ENCODE results near the gene SSNA1. TPM values are rescaled to one million over a fixed set of nuclear protein-coding genes. Genes with fewer than 3 reads are reported as not detected.

Gene SSNA1
- total and polyA plus RNA-seq, 9 of the 15 experiments (the other 6 are each of a cell fraction or from before 2014, with no cell fraction given) = 1.9 to 130 (median 57.1) TPM

DNA sequence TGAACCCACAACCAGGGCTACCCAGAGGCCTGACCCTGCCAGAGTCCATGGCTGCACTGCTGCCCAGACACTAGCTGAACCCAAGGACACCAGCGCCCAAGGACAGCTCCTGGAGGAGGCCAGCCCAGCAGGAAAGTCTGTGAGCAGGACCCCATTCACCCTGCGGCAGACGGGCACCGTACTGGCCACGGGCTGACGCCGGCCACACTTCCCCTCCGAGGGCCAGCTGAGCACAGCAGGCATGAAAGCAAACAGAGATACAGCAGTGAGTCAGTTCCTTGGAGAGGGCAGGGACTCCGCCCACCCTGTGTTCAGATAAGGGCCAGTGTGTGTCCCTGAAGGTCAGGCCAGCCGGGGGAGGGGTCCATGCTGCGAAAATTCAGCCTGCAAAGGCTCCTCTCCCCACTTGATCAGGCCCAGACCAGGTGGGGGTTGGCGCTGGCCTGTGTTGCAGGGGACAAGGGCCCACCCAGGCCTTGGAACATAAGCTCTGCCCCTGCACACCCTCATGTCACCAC is 30.3 kb downstream of the SSNA1 start (continued):
- TF ChIP-seq YY1 (IDR thresholded peaks at IDR 0.05; ENCODE audit: borderline replicate concordance in 1 of 3, control insufficient read depth in 1 of 3, extremely low read depth in 1 of 3, insufficient read depth in 3 of 3, insufficient read length in 1 of 3, insufficient replicate concordance in 2 of 3, low read depth in 1 of 3, low read length in 2 of 3) (peak in 2 of 3 experiments; percentile 10 to 45), TBL1XR1 (IDR thresholded peaks at IDR 0.05; ENCODE audit: low read length in 2 of 2) (peak in 1 of 2 experiments; percentile 69; a peak in 2 of 4 replicates), SMAD4 (CRISPR knock-in tag; conservative IDR thresholded peaks at IDR 0.05) (peak; percentile 89), FOXA3 (CRISPR knock-in tag; conservative IDR thresholded peaks at IDR 0.05 in 1 of 2, IDR thresholded peaks at IDR 0.05 in 1 of 2) (peak in 1 of 2 experiments; percentile 94; a peak in 2 of 4 replicates), HCFC1 (IDR thresholded peaks at IDR 0.05; ENCODE audit: low read depth, low read length) (peak; percentile 37; the same call in 1 of the 2 replicates), MTA3 (IDR thresholded peaks at IDR 0.05; ENCODE audit: borderline replicate concordance) (peak; percentile 94), MYNN (IDR thresholded peaks at IDR 0.05) (peak; percentile 97), MYNN (CRISPR knock-in tag; IDR thresholded peaks at IDR 0.05) (no peak), RNF2 (IDR thresholded peaks at IDR 0.05) (peak; percentile 88), HMG20B (CRISPR knock-in tag; IDR thresholded peaks at IDR 0.05) (no peak), POLR2AphosphoS2 (IDR thresholded peaks at IDR 0.05; ENCODE audit: low read length) (peak; percentile 74; the same call in 1 of the 2 replicates), ZFPM2 (CRISPR knock-in tag; IDR thresholded peaks at IDR 0.05) (0 out of 2 replicates have a peak, but pooled peaks have one; percentile 53), ETV1 (tag; conservative IDR thresholded peaks at IDR 0.05; ENCODE audit: low read depth) (peak; percentile 51), KLF1 (tag; IDR thresholded peaks at IDR 0.05) (peak; percentile 91; the same call in 1 of the 2 replicates), FOS (IDR thresholded peaks at IDR 0.05; ENCODE audit: extremely low read depth, insufficient read length) (peak; percentile 36), ZNF76 (CRISPR knock-in tag; IDR thresholded peaks at IDR 0.05; ENCODE audit: borderline replicate concordance) (0 out of 2 replicates have a peak, but pooled peaks have one; percentile 45), POLR2A (conservative IDR thresholded peaks at IDR 0.05) (peak; percentile 57), ILF3 (IDR thresholded peaks at IDR 0.05; ENCODE audit: borderline replicate concordance) (no peak), GATAD2A (IDR thresholded peaks at IDR 0.05) (peak; percentile 76; the same call in 1 of the 2 replicates), ELF1 (tag; IDR thresholded peaks at IDR 0.05) (no peak)
- TF ChIP-seq, protein P1, sequence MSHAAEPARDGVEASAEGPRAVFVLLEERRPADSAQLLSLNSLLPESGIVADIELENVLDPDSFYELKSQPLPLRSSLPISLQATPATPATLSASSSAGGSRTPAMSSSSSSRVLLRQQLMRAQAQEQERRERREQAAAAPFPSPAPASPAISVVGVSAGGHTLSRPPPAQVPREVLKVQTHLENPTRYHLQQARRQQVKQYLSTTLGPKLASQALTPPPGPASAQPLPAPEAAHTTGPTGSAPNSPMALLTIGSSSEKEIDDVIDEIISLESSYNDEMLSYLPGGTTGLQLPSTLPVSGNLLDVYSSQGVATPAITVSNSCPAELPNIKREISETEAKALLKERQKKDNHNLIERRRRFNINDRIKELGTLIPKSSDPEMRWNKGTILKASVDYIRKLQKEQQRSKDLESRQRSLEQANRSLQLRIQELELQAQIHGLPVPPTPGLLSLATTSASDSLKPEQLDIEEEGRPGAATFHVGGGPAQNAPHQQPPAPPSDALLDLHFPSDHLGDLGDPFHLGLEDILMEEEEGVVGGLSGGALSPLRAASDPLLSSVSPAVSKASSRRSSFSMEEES (CRISPR knock-in tag; IDR thresholded peaks at IDR 0.05) = no peak
- TF ChIP-seq, protein P2, sequence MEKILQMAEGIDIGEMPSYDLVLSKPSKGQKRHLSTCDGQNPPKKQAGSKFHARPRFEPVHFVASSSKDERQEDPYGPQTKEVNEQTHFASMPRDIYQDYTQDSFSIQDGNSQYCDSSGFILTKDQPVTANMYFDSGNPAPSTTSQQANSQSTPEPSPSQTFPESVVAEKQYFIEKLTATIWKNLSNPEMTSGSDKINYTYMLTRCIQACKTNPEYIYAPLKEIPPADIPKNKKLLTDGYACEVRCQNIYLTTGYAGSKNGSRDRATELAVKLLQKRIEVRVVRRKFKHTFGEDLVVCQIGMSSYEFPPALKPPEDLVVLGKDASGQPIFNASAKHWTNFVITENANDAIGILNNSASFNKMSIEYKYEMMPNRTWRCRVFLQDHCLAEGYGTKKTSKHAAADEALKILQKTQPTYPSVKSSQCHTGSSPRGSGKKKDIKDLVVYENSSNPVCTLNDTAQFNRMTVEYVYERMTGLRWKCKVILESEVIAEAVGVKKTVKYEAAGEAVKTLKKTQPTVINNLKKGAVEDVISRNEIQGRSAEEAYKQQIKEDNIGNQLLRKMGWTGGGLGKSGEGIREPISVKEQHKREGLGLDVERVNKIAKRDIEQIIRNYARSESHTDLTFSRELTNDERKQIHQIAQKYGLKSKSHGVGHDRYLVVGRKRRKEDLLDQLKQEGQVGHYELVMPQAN (IDR thresholded peaks at IDR 0.05; ENCODE audit: borderline replicate concordance) = peak; percentile 45; the same call in 1 of the 2 replicates
- TF ChIP-seq, protein P3, sequence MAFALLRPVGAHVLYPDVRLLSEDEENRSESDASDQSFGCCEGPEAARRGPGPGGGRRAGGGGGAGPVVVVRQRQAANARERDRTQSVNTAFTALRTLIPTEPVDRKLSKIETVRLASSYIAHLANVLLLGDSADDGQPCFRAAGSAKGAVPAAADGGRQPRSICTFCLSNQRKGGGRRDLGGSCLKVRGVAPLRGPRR (CRISPR knock-in tag; IDR thresholded peaks at IDR 0.05) = no peak
